Left lung (tissue), 10 donors: Measurements from ENCODE around the gene ART4. TPM values are rescaled to one million over a fixed set of nuclear protein-coding genes. Genes with fewer than 3 reads are reported as not detected.

ENCODE experiments used
- ATAC-seq: fragments of 200-7000 bp; cut with Tn5 transposase; one replicate; pipeline ENCODE4 v1.9.1; 2020; ENCODE audit warnings: moderate library complexity
- DNase-seq, 4 donors: peaks; one replicate each; pipeline ENCODE4 v3.0.0-alpha.2; 2013 to 2020
- H3K27ac ChIP-seq, 2 donors: fragments of 200-600 bp; sonication (generic) in 1 of 2; one replicate each; pipeline versions ENCODE4 v1.5.0 to v1.8.0; 2020 to 2021
- H3K27me3 ChIP-seq, 2 donors: fragments of 200-600 bp; sonication (generic) in 1 of 2; one replicate each; pipeline versions ENCODE4 v1.5.0 to v1.8.0; 2020 to 2021
- H3K36me3 ChIP-seq, 2 donors: fragments of 200-600 bp; sonication (generic) in 1 of 2; one replicate each; pipeline versions ENCODE4 v1.5.0 to v1.8.0; 2020 to 2021
- H3K4me1 ChIP-seq, 2 donors: fragments of 200-600 bp; one replicate each; pipeline ENCODE4 v1.8.0; 2021
- H3K4me3 ChIP-seq, 2 donors: fragments of 200-600 bp; sonication (generic) in 1 of 2; one replicate each; pipeline versions ENCODE4 v1.5.0 to v1.8.0; 2020 to 2021; ENCODE audit warnings: mild to moderate bottlenecking in 1 of 2
- H3K9me3 ChIP-seq, 2 donors: fragments of 200-600 bp; sonication (generic) in 1 of 2; one replicate each; pipeline versions ENCODE4 v1.5.0 to v1.8.0; 2020 to 2021
- intact Hi-C, 2 donors: fragments of 100-400 bp; cut with DNase I; formaldehyde crosslinking; loops; one replicate each; pipeline versions ENCODE4 v1.11.2 to v1.14.2; 2022
- polyA plus RNA-seq, 6 donors: library from polyadenylated mRNA; unstranded; fragments of 120-200 nt; gene quantifications; one replicate each; pipeline ENCODE4 v1.2.1, GENCODE V29; 2013; ENCODE audit not compliant: insufficient read length in 6 of 6
- total RNA-seq, 2 donors: library from RNA; stranded (reverse); fragmentation: NEBNext Ultra II Directional; extraction: Animal tissue kit (Norgen Biotek cat#: 25700); gene quantifications; one replicate each; pipeline ENCODE4 v1.2.1, GENCODE V29; 2021
- TF ChIP-seq, protein P1 (sequence below), 2 donors: fragments of 200-600 bp; sonication (generic) in 1 of 2; IDR thresholded peaks; one replicate each; pipeline versions ENCODE4 v1.5.0 to v1.8.0; 2021; ENCODE audit warnings: antibody characterized with exemption in 2 of 2
- donor health status: DM: no; HTN: yes; CAD: no.
- donor health status: DM: no; HTN: no; CAD: no.

The ART4 gene
- total and polyA plus RNA-seq, 8 donors = 0.11 to 3.1 (median 0.24) TPM

DNA sequence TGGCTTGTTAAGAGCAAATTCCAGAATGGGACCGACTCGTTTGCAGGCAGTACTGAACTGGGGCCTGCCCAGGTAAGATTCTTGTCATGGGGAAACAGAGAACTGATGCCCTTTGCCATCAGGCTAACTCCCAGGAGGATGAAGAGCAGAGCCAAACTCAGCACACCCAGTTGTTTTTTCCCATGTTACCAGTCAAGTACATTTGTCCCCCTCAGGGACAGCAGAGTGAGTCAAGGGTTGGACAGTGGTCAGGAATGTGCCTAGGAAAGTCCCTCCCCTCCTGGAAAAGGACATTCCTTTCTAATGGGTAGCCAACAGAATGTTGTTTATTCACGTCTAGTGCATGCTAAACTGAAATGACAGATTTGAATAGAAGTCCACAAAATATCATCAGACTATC, 1.6 kb downstream of the ART4 start:
- Histone ChIP-seq H3K36me3 (no peaks in the 10 kb centered on the region), H3K27me3 (no peaks in the 10 kb centered on the region), H3K4me1 (peaks cover 11 to 15% of the 10 kb centered on the region in 2 donors), H3K27ac (peak overlapping the region; percentile 26 to 37), H3K4me3 (no peak overlapping the region), H3K9me3 (no peaks in the 10 kb centered on the region)
- TF ChIP-seq, protein P1, sequence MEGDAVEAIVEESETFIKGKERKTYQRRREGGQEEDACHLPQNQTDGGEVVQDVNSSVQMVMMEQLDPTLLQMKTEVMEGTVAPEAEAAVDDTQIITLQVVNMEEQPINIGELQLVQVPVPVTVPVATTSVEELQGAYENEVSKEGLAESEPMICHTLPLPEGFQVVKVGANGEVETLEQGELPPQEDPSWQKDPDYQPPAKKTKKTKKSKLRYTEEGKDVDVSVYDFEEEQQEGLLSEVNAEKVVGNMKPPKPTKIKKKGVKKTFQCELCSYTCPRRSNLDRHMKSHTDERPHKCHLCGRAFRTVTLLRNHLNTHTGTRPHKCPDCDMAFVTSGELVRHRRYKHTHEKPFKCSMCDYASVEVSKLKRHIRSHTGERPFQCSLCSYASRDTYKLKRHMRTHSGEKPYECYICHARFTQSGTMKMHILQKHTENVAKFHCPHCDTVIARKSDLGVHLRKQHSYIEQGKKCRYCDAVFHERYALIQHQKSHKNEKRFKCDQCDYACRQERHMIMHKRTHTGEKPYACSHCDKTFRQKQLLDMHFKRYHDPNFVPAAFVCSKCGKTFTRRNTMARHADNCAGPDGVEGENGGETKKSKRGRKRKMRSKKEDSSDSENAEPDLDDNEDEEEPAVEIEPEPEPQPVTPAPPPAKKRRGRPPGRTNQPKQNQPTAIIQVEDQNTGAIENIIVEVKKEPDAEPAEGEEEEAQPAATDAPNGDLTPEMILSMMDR (IDR thresholded peaks at IDR 0.05) = no peak
- DNase-seq (no peak), ATAC-seq (peak; percentile 66)
- intact Hi-C loops = loop anchor here in 1 of 2 donors (10.0 kb wide), 1 partner anchor 153 kb away; no protein-coding TSS in a partner anchor

DNA sequence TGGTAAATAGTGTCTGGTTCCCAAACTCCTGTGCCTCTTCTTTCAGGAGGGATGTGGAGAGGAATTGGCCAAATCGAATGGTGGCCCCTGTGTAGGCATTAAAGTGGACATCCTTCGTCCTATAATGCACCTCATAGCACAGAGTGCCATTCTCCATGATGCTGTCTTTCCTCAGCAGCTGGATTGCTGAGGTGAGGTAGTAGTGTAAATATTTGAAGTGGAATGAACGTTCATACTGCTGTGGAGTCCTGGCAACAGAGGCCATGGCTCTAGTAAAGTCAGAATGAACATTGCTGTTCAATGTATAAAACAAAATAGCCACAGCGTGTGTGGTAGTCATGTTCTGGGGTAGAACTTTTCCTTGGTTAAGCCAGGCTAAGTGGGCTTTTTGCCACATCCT, 2.7 kb downstream of the ART4 start:
- TF ChIP-seq, protein P1 (IDR thresholded peaks at IDR 0.05) = no peak
- Histone ChIP-seq H3K4me3 (no peak overlapping the region), H3K27me3 (no peaks in the 10 kb centered on the region), H3K36me3 (no peaks in the 10 kb centered on the region), H3K9me3 (no peaks in the 10 kb centered on the region), H3K27ac (peak overlapping the region in 1 of 2 donors; percentile 26), H3K4me1 (peaks cover 1 to 14% of the 10 kb centered on the region in 2 donors)
- ATAC-seq = peak; percentile 24
- intact Hi-C loops = loop anchor here in 1 of 2 donors (10.0 kb wide), 1 partner anchor 154 kb away; no protein-coding TSS in a partner anchor
- DNase-seq = no peak

DNA sequence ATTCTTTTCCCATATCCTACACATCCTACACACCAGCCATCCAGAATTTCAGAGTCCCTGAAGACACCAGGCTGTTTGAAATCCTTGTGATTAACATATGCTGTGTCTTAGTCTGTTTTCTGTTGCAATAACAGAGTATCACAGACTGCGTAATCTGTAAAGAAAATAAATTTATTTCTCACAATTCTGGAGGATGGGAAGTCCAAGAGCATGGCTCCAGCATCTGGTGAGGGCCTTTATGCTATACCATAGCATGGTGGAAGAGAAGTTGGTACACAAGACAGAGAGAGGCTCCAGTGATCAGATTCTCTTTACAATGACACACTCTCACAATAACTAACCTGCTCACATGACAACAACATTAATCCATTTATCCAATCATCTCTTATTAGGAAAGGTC, 4.1 kb downstream of the ART4 start:
- Histone ChIP-seq H3K27me3 (no peaks in the 10 kb centered on the region), H3K36me3 (no peaks in the 10 kb centered on the region), H3K4me1 (peaks cover 0 to 9% of the 10 kb centered on the region in 2 donors), H3K4me3 (no peak overlapping the region), H3K27ac (no peak overlapping the region), H3K9me3 (no peaks in the 10 kb centered on the region)
- no peak for ATAC-seq
- TF ChIP-seq, protein P1 (IDR thresholded peaks at IDR 0.05) = no peak
- no peak for DNase-seq
- intact Hi-C loops = no loop called here

- Histone ChIP-seq H3K27ac (peak overlapping the region in 1 of 2 donors; percentile 39), H3K27me3 (no peaks in the 10 kb centered on the region), H3K36me3 (no peaks in the 10 kb centered on the region), H3K4me3 (no peak overlapping the region), H3K4me1 (peaks cover 0 to 9% of the 10 kb centered on the region in 2 donors), H3K9me3 (no peaks in the 10 kb centered on the region)
- ATAC-seq (peak; percentile 88), DNase-seq (no peak)
- TF ChIP-seq, protein P1 (IDR thresholded peaks at IDR 0.05) = no peak
- intact Hi-C loops = no loop called here
These were observed 6.8 kb downstream of the ART4 start for GRCh38 chr12:14836336-14837210.

- DNase-seq (no peak), ATAC-seq (no peak)
- intact Hi-C loops = no loop called here
- H3K27ac ChIP-seq = no peak overlapping the region
- peaks cover 0 to 9% of the 10 kb centered on the region in 2 donors for H3K4me1 ChIP-seq
- H3K27me3 ChIP-seq = no peaks in the 10 kb centered on the region
- H3K36me3 ChIP-seq = no peaks in the 10 kb centered on the region
- no peaks in the 10 kb centered on the region for H3K9me3 ChIP-seq
- H3K4me3 ChIP-seq = no peak overlapping the region
- TF ChIP-seq, protein P1 (IDR thresholded peaks at IDR 0.05) = no peak
These were observed 8.8 kb downstream of the ART4 start for GRCh38 chr12:14834509-14834908.
